Spleen (tissue), 11 donors: ENCODE measurements around the gene OR10D3. TPM values are rescaled to one million over a fixed set of nuclear protein-coding genes. Genes with fewer than 3 reads are reported as not detected.
"Not testable (repeated sequence)": the region's sequence is repeated elsewhere in the genome, so short reads cannot be mapped to it uniquely, and the experiment has no call there.

ENCODE experiments used
- DNase-seq: peaks from one replicate; pipeline ENCODE4 v3.0.0-alpha.2; 2020
- H3K27ac ChIP-seq, 8 donors: fragments of 200-600 bp; sonication (generic) in 7 of 8; 1 replicate in 4 of 8; 2 replicates in 4 of 8; pipeline versions ENCODE4 v1.5.0 to v1.8.0; 2016 to 2021; ENCODE audit warnings: inconsistent platforms in 4 of 8, mild to moderate bottlenecking in 4 of 8, moderate library complexity in 1 of 8
- H3K27me3 ChIP-seq, 7 donors: fragments of 200-600 bp; sonication (generic) in 6 of 7; replicated peaks in 1 of 7; 1 replicate in 4 of 7; 2 replicates in 3 of 7; pipeline versions ENCODE4 v1.5.0 to v1.8.0; 2016 to 2021; ENCODE audit warnings: inconsistent platforms in 3 of 7, mild to moderate bottlenecking in 1 of 7
- H3K36me3 ChIP-seq, 6 donors: fragments of 200-600 bp; sonication (generic) in 5 of 6; 1 replicate in 4 of 6; 2 replicates in 2 of 6; pipeline versions ENCODE4 v1.5.0 to v1.8.0; 2016 to 2021; ENCODE audit warnings: inconsistent platforms in 2 of 6
- H3K4me1 ChIP-seq, 6 donors: fragments of 200-600 bp; sonication (generic) in 5 of 6; 1 replicate in 3 of 6; 2 replicates in 3 of 6; pipeline versions ENCODE4 v1.5.0 to v1.8.0; 2016 to 2021; ENCODE audit warnings: inconsistent platforms in 3 of 6
- H3K4me3 ChIP-seq, 8 donors: fragments of 200-600 bp; sonication (generic) in 7 of 8; 1 replicate in 4 of 8; 2 replicates in 4 of 8; pipeline versions ENCODE4 v1.5.0 to v1.8.0; 2016 to 2021; ENCODE audit warnings: inconsistent platforms in 4 of 8, mild to moderate bottlenecking in 4 of 8, moderate library complexity in 2 of 8
- H3K9me3 ChIP-seq, 8 donors: fragments of 200-600 bp; sonication (generic) in 7 of 8; 1 replicate in 4 of 8; 2 replicates in 4 of 8; pipeline versions ENCODE4 v1.5.0 to v1.8.0; 2016 to 2021; ENCODE audit warnings: inconsistent platforms in 4 of 8
- POLR2A ChIP-seq, 3 donors: fragments of 450-650 bp; IDR thresholded peaks; one replicate each; pipeline ENCODE4 v1.5.1; 2017; ENCODE audit warnings: antibody characterized with exemption in 3 of 3, mild to moderate bottlenecking in 1 of 3
- POLR2AphosphoS5 ChIP-seq, 3 donors: sonication (generic); formaldehyde crosslinking; IDR thresholded peaks; one replicate each; pipeline ENCODE4 v1.5.1; 2017; ENCODE audit warnings: antibody characterized with exemption in 3 of 3
- WGBS, 5 donors: extraction: QIAGEN DNeasy Blood & Tissue Kit in 3 of 5; methylation state at CpG; one replicate each; pipeline versions ENCODE4 v1.1.5 to v1.1.7; 2013 to 2018; 5-methylcytosine and 5-hydroxymethylcytosine counted together
- intact Hi-C: fragments of 100-400 bp; cut with DNase I; formaldehyde crosslinking; loops from one replicate; pipeline ENCODE4 v1.15.0; 2023; ENCODE audit warnings: low total_unique reads
- polyA plus RNA-seq, 3 donors: library from polyadenylated mRNA; stranded (reverse); fragments of 200-250 nt; gene quantifications; one replicate each; pipeline ENCODE4 v1.2.1, GENCODE V29; 2013
- total RNA-seq, 7 donors: library from RNA; depleted of rRNA in 3 of 7; stranded (reverse); fragments of >200 nt in 3 of 7; fragmentation: NEBNext Ultra II Directional in 4 of 7; extraction: Animal tissue kit (Norgen Biotek cat#: 25700) in 4 of 7; gene quantifications; one replicate each; pipeline versions ENCODE4 v1.1.0 to v1.2.1, GENCODE V29; 2016 to 2021
- TF ChIP-seq, protein P1 (sequence below), 11 experiments: fragments of 200-600 bp in 7 of 11; fragments of 450-650 bp in 4 of 11; sonication (generic) in 4 of 11; IDR thresholded peaks in 8 of 11; conservative IDR thresholded peaks in 3 of 11; 1 replicate in 7 of 11; 2 replicates in 4 of 11; pipeline versions ENCODE4 v1.4.0 to v1.8.0; 2016 to 2021; ENCODE audit warnings: antibody characterized with exemption in 11 of 11, inconsistent platforms in 4 of 11, mild to moderate bottlenecking in 1 of 11
- donor health status: healthy with polysubstance abuse.
- donor health status: DM: no; HTN: no; CAD: no; lungs with moderate emphysema.
- donor health status: DM: no; HTN: no; CAD: no.
- donor health status: Bipolar disorder and iron deficiency.
- donor health status: healthy.
- donor health status: DM: no; HTN: no; CAD: no.
- donor health status: DM: yes; HTN: yes; CAD: no.

Gene OR10D3
- total and polyA plus RNA-seq, 10 donors: not detected

DNA sequence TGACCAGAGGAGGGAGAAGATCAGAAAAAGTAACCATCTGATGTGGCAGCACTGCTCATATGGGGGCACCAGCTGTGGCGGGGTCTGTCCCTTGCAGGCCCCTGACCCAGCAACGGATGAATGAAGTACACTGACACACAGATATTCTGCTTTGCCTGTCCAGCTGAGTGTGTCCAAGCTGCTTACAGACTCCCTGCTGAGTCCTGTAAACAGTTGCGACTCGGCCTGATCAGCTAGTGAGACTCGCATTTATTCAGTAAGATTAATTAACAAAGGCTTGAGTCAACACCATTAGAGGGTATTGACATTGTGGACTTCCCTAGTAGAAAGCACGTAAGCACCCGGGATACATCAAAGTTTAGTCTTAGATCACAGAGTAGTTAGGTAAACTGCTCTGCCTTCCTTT is 15.3 kb upstream of the OR10D3 start:
- H3K27me3 ChIP-seq: no peaks in the 10 kb centered on the region
- H3K9me3 ChIP-seq: no peaks in the 10 kb centered on the region
- no peaks in the 10 kb centered on the region for H3K36me3 ChIP-seq
- intact Hi-C loops: no loop called here
- H3K4me1 ChIP-seq: no peaks in the 10 kb centered on the region
- 74 to 83% (median 78%) methylated on average over 7 of the region's 7 CpGs for WGBS, 5 donors
- DNase-seq: no peak
- no peak overlapping the region for H3K27ac ChIP-seq
- no peak overlapping the region for H3K4me3 ChIP-seq
- TF ChIP-seq POLR2A (IDR thresholded peaks at IDR 0.05) (no peak), POLR2AphosphoS5 (IDR thresholded peaks at IDR 0.05) (no peak)
- TF ChIP-seq, protein P1, sequence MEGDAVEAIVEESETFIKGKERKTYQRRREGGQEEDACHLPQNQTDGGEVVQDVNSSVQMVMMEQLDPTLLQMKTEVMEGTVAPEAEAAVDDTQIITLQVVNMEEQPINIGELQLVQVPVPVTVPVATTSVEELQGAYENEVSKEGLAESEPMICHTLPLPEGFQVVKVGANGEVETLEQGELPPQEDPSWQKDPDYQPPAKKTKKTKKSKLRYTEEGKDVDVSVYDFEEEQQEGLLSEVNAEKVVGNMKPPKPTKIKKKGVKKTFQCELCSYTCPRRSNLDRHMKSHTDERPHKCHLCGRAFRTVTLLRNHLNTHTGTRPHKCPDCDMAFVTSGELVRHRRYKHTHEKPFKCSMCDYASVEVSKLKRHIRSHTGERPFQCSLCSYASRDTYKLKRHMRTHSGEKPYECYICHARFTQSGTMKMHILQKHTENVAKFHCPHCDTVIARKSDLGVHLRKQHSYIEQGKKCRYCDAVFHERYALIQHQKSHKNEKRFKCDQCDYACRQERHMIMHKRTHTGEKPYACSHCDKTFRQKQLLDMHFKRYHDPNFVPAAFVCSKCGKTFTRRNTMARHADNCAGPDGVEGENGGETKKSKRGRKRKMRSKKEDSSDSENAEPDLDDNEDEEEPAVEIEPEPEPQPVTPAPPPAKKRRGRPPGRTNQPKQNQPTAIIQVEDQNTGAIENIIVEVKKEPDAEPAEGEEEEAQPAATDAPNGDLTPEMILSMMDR (IDR thresholded peaks at IDR 0.05 in 8 of 11, conservative IDR thresholded peaks at IDR 0.05 in 3 of 11): no peak

DNA sequence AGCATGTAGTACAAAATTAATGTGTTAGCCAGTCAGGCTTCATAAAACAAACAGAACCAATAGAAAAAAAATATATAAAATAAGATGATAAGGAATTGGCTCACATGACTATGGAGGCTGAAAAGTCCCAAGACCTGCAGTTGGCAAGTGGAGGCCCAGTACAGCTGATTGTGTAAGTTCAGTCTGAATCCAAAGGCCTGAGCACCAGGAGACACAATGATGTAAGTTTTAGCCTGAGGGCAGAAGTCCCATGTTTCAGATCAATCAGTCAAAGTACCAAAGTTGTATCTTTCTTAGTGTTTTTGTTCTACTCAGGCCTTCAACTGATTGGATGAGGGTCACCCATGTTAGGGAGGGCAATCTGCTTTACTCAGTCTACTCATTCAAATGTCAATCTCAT is 14.3 kb upstream of the OR10D3 start:
- no peak for TF ChIP-seq POLR2A (IDR thresholded peaks at IDR 0.05)
- no peak for TF ChIP-seq POLR2AphosphoS5 (IDR thresholded peaks at IDR 0.05)
- TF ChIP-seq, protein P1 (IDR thresholded peaks at IDR 0.05 in 8 of 11, conservative IDR thresholded peaks at IDR 0.05 in 3 of 11): no peak
- Histone ChIP-seq H3K4me1 (no peaks in the 10 kb centered on the region), H3K36me3 (no peaks in the 10 kb centered on the region), H3K9me3 (no peaks in the 10 kb centered on the region), H3K4me3 (no peak overlapping the region), H3K27ac (no peak overlapping the region), H3K27me3 (no peaks in the 10 kb centered on the region)
- intact Hi-C loops: no loop called here
- DNase-seq: no peak

DNA sequence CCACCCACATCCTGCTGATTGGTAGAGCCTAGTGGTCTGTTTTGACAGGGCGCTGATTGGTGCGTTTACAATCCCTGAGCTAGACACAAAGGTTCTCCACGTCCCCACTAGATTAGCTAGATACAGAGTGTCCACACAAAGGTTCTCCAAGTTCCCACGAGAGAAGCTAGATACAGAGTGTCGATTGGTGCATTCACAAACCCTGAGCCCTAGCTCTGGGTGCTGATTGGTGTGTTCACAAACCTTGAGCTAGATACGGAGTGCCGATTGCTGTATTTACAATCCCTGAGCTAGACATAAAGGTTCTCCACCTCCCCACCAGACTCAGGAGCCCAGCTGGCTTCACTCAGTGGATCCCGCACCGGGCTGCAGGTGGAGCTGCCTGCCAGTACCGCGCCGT is 12.8 kb upstream of the OR10D3 start:
- 83 to 87% (median 85%) methylated on average over 2 to 5 of the region's 12 CpGs; no CpG with 5 or more reads in 2 of the 5 donors for whole genome bisulfite sequencing, 5 donors
- H3K27ac ChIP-seq, DNase-seq, intact Hi-C loops, H3K9me3 ChIP-seq, H3K4me3 ChIP-seq, H3K4me1 ChIP-seq, H3K36me3 ChIP-seq, H3K27me3 ChIP-seq: not testable (repeated sequence)

DNA sequence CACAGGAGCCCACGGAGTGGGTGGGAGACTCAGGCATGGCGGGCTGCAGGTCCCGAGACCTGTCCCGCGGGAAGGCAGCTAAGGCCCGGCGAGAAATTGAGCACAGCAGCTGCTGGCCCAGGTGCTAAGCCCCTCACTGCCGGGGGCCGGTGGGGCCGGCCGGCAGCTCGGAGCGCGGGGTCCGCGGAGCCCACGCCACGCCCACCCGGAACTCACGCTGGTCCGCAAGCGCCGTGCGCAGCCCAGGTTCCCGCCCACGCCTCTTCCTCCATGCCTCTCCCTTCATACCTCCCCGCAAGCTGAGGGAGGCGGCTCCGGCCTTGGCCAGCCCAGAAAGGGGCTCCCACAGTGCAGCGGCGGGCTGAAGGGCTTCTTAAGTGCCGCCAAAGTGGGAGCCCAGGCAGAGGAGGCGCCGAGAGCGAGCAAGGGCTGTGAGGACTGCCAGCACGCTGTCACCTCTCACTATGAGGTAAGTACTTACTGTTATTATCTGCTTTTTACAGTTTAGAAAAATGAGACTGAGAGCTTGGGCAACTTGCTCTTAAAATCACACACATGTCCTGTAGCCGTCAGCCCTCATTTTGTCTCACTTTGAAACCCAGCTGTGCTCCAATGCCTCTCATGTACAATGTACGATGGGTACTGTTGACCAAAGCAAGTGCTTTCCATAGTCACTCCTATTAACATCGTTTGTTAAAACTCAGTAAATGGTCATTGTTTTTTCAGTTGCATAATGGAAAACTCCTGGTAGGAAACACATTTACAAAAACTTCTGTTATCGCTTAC is 12.2 kb upstream of the OR10D3 start:
- TF ChIP-seq, protein P1 (IDR thresholded peaks at IDR 0.05 in 8 of 11, conservative IDR thresholded peaks at IDR 0.05 in 3 of 11): no peak
- TF ChIP-seq POLR2AphosphoS5 (IDR thresholded peaks at IDR 0.05) (no peak), POLR2A (IDR thresholded peaks at IDR 0.05) (no peak)
- H3K27me3 ChIP-seq: no peaks in the 10 kb centered on the region
- intact Hi-C loops: no loop called here
- H3K9me3 ChIP-seq: no peaks in the 10 kb centered on the region
- no peaks in the 10 kb centered on the region for H3K4me1 ChIP-seq
- 91 to 97% (median 96%) methylated on average over 29 to 39 of the region's 40 CpGs for WGBS, 5 donors
- no peaks in the 10 kb centered on the region for H3K36me3 ChIP-seq
- DNase-seq: no peak
- no peak overlapping the region for H3K4me3 ChIP-seq
- no peak overlapping the region for H3K27ac ChIP-seq
